Transverse colon (tissue), 4 donors: ENCODE data around the gene CYFIP2.

Experiments used
- EP300 ChIP-seq: sonication (generic); formaldehyde crosslinking; IDR thresholded peaks from one replicate; pipeline ENCODE4 v1.6.1; 2017; ENCODE audit warnings: antibody characterized with exemption, low read depth
- POLR2A ChIP-seq: fragments of 450-650 bp; IDR thresholded peaks from one replicate; pipeline ENCODE4 v1.6.1; 2016; ENCODE audit warnings: antibody characterized with exemption, mild to moderate bottlenecking, moderate library complexity
- POLR2AphosphoS5 ChIP-seq, 3 donors: sonication (generic); formaldehyde crosslinking; IDR thresholded peaks; one replicate each; pipeline ENCODE4 v1.6.1; 2016; ENCODE audit warnings: antibody characterized with exemption in 3 of 3
- TF ChIP-seq, protein P1 (sequence below), 5 experiments: fragments of 200-600 bp in 3 of 5; fragments of 450-650 bp in 2 of 5; sonication (generic) in 3 of 5; IDR thresholded peaks; 1 replicate in 2 of 5; 2 replicates in 3 of 5; pipeline ENCODE4 v1.5.1; 2016 to 2017; ENCODE audit warnings: antibody characterized with exemption in 5 of 5, inconsistent platforms in 3 of 5, mild to moderate bottlenecking in 2 of 5, moderate library complexity in 1 of 5

DNA sequence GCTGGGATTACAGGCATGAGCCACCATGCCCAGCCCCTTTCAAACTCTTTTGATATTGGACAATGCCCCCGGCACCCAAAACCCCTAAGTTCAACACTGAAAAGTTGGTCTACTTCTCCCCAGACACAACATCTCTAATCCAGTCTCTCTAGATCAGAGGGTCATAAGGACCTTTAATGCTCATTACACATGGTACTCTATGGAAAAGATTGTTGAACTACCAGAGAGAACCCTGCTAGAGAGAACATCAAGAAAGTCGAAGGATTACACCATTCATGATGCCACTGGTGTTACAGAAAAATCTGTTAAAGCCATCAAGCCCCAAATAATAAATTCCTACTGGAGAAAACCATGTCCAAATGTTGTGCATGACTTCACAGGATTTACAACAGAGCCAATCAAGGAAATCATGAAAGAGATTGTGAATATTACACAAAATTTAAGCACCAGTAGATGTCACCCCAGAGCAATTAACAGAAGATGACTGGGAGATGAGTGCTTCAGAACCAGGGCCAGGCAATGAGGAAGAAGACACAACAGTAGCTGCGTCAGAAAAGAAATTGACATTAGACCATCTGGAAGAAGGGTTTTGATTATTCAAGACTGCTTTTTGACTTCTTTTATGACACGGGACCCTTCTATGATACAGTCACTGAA, 165.7 kb downstream of the CYFIP2 start:
- TF ChIP-seq, protein P1, sequence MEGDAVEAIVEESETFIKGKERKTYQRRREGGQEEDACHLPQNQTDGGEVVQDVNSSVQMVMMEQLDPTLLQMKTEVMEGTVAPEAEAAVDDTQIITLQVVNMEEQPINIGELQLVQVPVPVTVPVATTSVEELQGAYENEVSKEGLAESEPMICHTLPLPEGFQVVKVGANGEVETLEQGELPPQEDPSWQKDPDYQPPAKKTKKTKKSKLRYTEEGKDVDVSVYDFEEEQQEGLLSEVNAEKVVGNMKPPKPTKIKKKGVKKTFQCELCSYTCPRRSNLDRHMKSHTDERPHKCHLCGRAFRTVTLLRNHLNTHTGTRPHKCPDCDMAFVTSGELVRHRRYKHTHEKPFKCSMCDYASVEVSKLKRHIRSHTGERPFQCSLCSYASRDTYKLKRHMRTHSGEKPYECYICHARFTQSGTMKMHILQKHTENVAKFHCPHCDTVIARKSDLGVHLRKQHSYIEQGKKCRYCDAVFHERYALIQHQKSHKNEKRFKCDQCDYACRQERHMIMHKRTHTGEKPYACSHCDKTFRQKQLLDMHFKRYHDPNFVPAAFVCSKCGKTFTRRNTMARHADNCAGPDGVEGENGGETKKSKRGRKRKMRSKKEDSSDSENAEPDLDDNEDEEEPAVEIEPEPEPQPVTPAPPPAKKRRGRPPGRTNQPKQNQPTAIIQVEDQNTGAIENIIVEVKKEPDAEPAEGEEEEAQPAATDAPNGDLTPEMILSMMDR (IDR thresholded peaks at IDR 0.05), result peak; percentile 51 to 69 (median 52)
- no peak for TF ChIP-seq POLR2AphosphoS5 (IDR thresholded peaks at IDR 0.05)
- no peak for TF ChIP-seq POLR2A
- no peak for TF ChIP-seq EP300
